Activated CD8-positive, alpha-beta memory T cell treated with anti-CD3 and anti-CD28 coated beads, Interleukin-2, amount 50 U/mL, for 4 hours (primary cell): ENCODE results near the gene SFTPD.
"Not testable (repeated sequence)": the region's sequence is repeated elsewhere in the genome, so short reads cannot be mapped to it uniquely, and the experiment has no call there.

Source experiments
- DNase-seq: peaks from one replicate; pipeline ENCODE4 v3.0.0-alpha.2; 2020

The SFTPD gene

DNA sequence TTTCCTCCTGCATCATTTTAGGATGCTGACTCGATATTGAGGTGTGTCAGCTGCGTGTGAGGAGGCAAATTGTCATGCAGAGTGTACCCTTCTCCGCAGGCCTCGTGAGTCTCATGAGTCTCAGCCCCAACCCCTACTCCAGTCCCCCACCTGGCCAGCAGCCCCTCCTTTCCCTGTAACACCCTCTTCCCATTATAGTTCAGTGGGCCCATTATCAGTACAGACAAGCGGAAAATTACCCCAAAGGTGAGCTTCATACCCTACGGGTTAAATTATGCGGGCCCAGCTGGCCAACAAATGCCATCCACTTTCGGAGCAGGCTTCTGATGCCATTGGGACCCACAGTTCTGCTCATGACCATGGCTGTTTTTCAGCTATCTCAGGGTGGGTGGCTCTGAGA lies 25.2 kb downstream of the SFTPD start:
- no peak for DNase-seq

- no peak for DNase-seq
These were observed 25.8 kb downstream of the SFTPD start for GRCh38 chr10:79923145-79923544.

- DNase-seq = not testable (repeated sequence)
These were observed 26.9 kb downstream of the SFTPD start for GRCh38 chr10:79922011-79922412.

DNA sequence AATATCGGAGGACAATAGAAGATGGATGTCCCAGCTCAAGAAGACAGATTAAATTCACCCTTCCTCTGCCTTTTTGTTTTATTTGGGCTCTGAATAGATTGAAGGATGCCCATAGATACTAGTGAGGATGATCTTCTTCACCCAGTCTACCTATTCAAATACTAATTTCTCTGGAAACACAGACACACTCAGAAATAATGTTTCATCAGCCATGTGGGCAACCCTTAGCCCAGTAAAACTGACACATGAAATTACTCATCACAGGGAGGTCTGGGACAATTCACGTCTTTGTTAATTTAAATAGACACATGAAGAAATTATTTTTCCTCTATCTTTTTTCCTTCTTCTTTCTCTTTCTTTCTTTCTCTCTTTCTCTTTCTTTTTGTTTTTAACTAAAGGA lies 33.1 kb downstream of the SFTPD start:
- not testable (repeated sequence) for DNase-seq

- DNase-seq = not testable (repeated sequence)
These were observed 34.4 kb downstream of the SFTPD start for GRCh38 chr10:79914512-79914911.

DNA sequence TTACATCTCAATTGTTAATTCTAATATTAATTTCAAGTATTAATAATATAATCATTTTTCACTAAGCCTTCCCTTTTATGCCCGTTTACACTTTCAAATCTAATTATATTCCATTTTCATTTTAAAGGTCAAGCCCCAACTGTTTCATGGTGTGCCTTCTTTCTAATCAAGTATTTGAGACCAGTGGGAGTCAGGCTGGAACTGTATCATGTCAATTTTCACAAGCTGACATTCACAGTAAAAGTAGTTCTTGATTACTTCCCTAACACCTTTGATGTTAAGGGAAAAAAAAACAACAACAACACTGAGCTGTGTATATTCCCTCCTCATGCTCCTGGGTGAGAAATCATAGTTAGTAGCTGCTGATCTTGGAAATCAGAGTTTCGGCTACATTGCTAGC lies 38.1 kb downstream of the SFTPD start:
- no peak for DNase-seq

- no peak for DNase-seq
These were observed 38.6 kb downstream of the SFTPD start for GRCh38 chr10:79910344-79910743.

DNA sequence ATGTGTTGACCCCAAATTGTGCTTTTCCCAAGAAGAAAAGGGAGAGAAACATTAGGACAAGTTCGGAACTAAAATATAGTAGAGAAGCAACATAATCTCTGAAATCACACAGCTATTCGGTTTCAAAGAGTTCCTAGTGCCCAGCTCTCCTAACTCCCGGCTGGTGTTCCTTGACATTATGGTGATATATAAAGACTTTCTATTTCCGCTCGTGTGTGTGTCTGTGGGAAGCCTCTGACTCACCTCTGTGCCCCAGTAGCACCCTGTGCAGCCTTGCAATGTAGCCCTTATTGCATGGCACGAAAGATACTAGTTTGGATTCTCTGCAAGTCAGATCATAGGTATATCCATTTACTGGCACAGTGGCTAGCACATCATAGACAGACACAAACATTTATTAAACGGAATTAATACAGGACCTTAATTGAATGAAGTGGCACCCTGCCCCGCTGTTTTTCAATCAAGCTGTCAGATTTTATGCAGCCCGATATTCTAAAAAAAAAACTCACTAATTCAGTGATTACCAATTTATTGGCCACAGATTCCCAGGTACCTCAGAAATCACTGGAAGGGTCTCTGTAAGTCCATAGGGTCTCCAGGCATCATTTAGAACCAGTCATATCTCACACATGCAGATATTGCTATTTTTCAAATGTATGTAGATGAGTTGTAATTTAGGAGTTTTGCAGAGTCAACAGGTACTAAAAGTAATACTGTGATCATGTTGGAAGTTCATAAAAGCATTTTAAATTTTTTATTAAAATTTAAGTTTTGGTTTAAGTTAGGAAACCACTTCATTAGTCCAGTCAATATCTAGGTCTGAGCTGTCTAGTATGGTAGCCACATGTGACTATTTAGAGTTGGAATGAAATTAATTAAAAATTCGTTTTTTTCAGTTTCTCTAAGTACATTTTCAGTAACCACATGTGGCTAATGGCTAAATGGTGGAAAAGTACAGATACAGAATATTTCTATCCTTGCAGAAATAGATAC lies 43.3 kb downstream of the SFTPD start:
- no peak for DNase-seq

GRCh38 chr10:79904671-79905321 lies 44.1 kb downstream of the SFTPD start:
- DNase-seq = peak; percentile 45

- not testable (repeated sequence) for DNase-seq
These were observed 47.3 kb downstream of the SFTPD start for GRCh38 chr10:79901571-79901970.

DNA sequence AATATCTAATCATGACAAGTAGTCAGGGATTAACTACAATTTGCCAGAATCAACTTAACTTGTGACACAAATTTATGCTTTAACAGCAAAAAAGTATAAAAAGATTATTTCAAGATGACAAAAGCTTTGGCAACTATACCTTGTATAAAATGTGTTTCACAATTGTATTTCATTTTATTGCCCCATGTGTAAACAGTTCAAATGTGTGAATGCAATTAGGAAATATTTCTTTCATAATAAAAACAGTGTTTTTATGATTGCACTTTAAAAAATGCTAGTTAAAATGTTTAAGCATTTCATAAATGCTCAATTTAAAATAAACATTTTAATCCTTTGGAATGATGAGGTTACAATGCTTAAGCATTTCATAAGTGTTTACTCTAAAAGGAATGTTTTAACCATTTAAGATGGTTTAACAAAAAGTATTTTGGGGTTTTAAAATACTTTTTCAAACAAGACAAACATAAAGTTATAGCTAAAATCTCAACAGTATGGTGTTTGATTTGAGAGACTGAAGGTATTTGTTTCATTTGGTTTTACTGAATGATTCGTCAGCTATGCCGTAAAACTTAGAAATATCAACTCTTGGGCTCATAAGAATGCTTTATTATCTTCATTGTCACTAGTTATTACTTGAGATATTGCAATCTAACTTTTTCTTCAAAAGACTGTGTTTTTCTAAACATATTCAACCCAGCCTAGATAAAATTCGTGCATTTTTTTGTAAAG lies 50.1 kb downstream of the SFTPD start:
- DNase-seq = no peak

GRCh38 chr10:79892896-79893295 lies 56.0 kb downstream of the SFTPD start:
- DNase-seq = not testable (repeated sequence)

DNA sequence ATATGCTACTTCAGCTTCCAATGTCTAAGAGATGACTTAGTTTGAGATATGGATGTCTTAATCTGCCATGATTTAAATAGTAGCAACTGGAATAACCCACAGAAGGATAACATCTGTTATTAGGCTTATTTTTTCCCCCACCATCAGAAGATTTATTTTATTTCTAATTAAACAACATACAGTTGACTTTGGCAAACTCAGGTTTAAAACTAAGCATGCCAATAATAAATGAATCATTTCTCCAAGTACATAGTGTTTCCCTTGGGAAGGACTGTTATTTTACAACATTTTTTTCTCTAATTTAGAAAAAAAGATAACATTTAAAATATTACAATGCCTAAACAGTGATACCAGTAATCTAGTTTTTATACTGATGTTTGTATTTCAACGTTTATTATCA lies 58.4 kb downstream of the SFTPD start:
- DNase-seq = no peak

- DNase-seq = not testable (repeated sequence)
These were observed 59.9 kb downstream of the SFTPD start for GRCh38 chr10:79888984-79889383.
